Limb (tissue), 2 donors: ENCODE measurements around the gene FILIP1L.
A peak's percentile ranks its signal among the peaks of the same experiment; 100 is the strongest.

Experiments used
- DNase-seq, 2 donors: peaks; one replicate each; pipeline ENCODE4 v3.0.0-alpha.2; 2016; ENCODE audit errors: extremely low spot score in 2 of 2

Gene FILIP1L

GRCh38 chr3:99895703-99896441 is 218.4 kb downstream of the FILIP1L start:
- DNase-seq: peak in 1 of 2 donors; percentile 80

- DNase-seq: no peak
Observed at GRCh38 chr3:99895131-99895696, 219.1 kb downstream of the FILIP1L start.

GRCh38 chr3:99892332-99892731 is 222.0 kb downstream of the FILIP1L start:
- DNase-seq: no peak

GRCh38 chr3:99891610-99892285 is 222.6 kb downstream of the FILIP1L start:
- DNase-seq: no peak

- no peak for DNase-seq
Observed at GRCh38 chr3:99885851-99886250, 228.4 kb downstream of the FILIP1L start.

GRCh38 chr3:99885085-99885484 is 229.2 kb downstream of the FILIP1L start:
- no peak for DNase-seq

- DNase-seq: no peak
Observed at GRCh38 chr3:99884484-99884883, 229.8 kb downstream of the FILIP1L start.

GRCh38 chr3:99883693-99884092 is 230.6 kb downstream of the FILIP1L start:
- no peak for DNase-seq

GRCh38 chr3:99883138-99883461 is 231.2 kb downstream of the FILIP1L start:
- no peak for DNase-seq

- no peak for DNase-seq
Observed at GRCh38 chr3:99882436-99883137, 231.7 kb downstream of the FILIP1L start.

- DNase-seq: peak in 1 of 2 donors; percentile 72
Observed at GRCh38 chr3:99881121-99881524, 233.2 kb downstream of the FILIP1L start.

GRCh38 chr3:99879275-99879674 is 235.0 kb downstream of the FILIP1L start:
- DNase-seq: no peak

- DNase-seq: no peak
Observed at GRCh38 chr3:99878005-99878404, 236.3 kb downstream of the FILIP1L start.

GRCh38 chr3:99877031-99877579 is 237.2 kb downstream of the FILIP1L start:
- DNase-seq: no peak

GRCh38 chr3:99875929-99876841 is 238.1 kb downstream of the FILIP1L start:
- DNase-seq: peak; percentile 88 to 90

GRCh38 chr3:99875581-99875928 is 238.7 kb downstream of the FILIP1L start:
- peak in 1 of 2 donors; percentile 63 for DNase-seq

- no peak for DNase-seq
Observed at GRCh38 chr3:99874237-99875002, 239.9 kb downstream of the FILIP1L start.

GRCh38 chr3:99873269-99874102 is 240.8 kb downstream of the FILIP1L start:
- no peak for DNase-seq

- no peak for DNase-seq
Observed at GRCh38 chr3:99872923-99873254, 241.4 kb downstream of the FILIP1L start.
